HG03025 (cell line): ENCODE measurements around the gene LIME1.

ENCODE experiments used
- ATAC-seq: cut with Tn5 transposase; IDR thresholded peaks from one replicate; pipeline ENCODE4 v1.9.1; 2021; ENCODE audit warnings: mild to moderate bottlenecking, moderate library complexity; ENCODE audit not compliant: unreplicated experiment, low FRiP score

Gene LIME1, protein sequence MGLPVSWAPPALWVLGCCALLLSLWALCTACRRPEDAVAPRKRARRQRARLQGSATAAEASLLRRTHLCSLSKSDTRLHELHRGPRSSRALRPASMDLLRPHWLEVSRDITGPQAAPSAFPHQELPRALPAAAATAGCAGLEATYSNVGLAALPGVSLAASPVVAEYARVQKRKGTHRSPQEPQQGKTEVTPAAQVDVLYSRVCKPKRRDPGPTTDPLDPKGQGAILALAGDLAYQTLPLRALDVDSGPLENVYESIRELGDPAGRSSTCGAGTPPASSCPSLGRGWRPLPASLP

DNA sequence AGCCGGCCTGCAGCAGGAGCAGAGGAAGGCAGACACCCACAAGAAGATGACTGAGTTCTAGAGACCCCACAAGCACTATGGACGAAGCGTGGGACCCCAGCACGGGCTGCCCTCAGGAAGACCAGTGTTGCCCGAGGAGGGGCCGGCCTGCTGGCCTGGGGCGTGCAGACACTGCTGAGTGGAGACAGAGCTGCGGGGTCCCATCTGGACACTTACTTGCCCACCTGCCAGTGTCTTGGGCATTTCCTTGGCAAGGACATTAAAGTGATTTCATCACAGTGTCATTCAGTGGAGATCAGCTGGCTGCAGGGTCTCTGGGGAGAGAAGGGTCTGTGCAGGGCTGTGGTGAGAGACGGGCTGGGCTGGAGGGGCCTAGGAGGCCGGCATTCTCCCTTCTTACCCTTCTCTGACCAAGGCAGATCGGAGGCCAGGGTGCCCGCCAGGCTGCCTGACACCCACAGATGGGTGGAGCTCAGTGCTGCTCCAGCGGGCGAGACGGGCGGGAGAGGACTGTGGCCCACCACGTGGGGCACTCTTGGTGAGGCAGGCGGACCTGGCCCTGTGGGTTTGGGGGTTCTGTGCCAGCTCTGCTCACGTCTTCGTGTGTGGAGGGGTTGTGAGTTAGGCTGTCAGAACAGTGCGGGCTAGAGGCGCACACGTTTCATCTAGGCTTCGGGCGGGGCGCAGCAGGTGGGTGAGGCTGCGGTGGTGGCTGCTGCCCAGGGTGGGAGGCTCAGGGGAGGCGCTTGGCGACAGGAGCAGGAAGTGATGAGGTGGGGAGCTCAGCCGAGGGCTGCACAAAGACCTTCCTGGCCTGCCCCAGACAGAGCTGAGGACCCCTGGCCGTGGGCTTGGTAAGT, at the start of gene LIME1:
Gene LIME1 (plus strand): TSS at position 806 of the 860 bp plus-strand sequence. CDS start 886 bp downstream, outside the sequence.
- no peak for ATAC-seq

DNA sequence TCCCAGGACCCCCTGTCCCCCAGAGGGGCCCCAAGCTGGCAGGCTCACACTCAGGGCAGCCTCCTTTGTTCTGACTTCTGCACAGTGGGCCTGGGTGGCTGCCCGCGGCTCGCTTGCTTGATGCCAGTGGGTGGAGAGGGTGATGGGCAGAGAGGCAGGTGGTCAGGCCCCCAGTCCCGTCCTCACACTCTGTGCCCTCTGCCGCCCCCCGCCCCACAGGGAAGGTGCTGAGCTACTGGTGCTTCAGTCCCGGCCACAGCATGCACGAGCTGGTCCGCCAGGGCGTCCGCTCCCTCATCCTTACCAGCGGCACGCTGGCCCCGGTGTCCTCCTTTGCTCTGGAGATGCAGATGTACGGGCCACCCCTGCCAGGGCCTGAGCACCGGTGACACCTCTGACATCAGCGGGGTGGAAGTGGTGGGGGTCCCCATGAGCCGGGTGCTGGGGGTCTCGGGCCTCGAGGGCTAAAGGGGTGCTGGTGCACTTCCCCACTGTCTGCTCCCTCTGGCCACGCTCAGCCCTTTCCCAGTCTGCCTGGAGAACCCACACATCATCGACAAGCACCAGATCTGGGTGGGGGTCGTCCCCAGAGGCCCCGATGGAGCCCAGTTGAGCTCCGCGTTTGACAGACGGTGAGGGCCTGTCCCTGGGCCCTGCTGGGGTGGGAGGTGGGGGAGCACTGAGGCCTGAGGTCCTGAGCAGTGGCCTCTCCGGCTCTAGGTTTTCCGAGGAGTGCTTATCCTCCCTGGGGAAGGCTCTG, 48.9 kb upstream of the LIME1 start:
- no peak for ATAC-seq

DNA sequence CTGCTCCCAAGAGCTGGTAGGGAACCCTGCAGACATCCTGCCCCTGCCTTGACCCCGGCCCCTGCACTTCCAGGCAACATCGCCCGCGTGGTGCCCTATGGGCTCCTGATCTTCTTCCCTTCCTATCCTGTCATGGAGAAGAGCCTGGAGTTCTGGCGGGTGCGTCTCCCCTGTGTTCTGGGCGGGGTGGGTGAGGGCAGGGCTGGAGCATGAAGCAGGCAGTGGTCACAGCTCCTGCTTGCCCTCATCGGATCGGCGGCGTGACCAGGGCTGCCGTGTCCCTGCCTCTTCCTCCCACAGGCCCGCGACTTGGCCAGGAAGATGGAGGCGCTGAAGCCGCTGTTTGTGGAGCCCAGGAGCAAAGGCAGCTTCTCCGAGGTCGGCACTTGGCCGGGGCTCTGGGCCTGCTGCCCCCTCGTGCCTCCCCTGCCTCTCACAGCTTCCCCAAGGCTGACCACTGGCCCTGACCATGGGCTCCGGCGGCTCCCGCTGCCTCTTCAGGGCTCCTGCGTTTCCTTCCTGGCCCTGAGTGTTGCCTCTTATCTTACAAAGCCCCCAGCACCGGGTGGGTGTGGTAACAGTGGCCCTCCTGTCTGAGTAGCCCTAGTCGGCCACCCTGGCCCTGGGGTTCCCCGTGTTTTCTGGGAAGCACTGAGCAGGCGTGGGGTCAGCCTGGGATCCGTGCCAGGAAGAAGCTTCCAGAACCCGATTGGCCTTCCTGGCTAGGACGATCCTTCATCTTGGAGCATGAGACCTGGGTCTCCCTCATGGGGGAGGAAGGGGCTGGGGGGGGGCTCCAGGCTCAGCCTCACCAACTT, 48.0 kb upstream of the LIME1 start:
- no peak for ATAC-seq

DNA sequence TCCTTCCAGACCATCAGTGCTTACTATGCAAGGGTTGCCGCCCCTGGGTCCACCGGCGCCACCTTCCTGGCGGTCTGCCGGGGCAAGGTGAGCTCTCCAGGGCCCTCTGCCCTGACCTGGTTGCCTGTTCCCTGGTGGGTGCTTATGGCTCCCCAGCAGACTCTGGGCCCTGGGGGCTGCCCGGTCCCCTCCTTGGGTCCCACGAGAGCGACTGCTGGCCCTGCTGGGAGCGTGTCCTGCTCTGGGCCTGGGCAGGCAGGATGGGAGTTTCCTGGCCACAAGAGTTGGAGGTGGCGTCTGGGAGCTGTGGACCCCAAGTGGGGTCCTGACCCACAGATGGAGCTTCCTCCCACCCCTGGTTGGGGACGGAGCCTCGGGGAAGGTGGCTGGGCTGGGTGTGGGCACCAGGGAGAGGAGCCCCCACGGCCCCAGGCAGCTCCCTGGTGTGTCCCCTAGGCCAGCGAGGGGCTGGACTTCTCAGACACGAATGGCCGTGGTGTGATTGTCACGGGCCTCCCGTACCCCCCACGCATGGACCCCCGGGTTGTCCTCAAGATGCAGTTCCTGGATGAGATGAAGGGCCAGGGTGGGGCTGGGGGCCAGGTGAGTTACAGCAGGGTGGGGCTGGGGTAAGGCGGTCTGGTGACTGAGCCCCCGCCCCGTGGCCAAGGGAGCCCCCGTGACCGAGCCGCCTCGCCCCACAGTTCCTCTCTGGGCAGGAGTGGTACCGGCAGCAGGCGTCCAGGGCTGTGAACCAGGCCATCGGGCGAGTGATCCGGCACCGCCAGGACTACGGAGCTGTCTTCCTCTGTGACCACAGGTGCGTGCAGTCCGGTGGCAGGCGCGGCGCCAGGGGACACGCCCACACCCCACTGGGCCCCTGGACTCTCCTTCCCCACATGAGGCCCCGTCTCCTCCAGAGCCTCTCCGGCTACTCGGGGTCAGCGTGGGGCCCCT, 47.1 kb upstream of the LIME1 start:
- no peak for ATAC-seq

DNA sequence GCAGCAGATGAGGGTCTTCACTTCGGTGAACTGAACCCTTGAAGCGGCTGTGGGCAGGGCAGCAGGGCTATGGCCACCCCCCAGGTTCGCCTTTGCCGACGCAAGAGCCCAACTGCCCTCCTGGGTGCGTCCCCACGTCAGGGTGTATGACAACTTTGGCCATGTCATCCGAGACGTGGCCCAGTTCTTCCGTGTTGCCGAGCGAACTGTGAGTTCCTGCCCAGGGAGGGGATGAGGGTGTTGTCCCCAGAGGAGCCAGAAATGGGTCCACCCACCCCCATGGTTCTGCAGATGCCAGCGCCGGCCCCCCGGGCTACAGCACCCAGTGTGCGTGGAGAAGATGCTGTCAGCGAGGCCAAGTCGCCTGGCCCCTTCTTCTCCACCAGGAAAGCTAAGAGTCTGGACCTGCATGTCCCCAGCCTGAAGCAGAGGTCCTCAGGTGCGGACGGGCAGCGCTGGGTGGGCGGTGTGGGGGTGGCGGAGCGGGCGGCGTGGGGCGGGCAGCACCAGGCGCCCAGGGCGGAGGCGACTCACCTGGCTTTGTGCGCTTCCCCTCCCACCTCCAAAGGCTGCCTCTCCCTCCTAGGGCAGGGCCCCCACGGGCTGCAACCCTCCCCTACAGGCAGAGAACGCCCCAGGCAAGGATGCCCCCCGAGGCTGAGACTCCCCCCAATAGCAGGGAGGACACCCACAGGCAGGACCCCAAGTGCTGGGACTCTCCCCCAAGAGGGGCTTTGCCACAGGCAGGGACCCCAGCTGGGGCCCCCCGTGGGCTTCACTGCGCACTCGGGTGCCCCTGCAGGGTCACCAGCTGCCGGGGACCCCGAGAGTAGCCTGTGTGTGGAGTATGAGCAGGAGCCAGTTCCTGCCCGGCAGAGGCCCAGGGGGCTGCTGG, 46.2 kb upstream of the LIME1 start:
- no peak for ATAC-seq

DNA sequence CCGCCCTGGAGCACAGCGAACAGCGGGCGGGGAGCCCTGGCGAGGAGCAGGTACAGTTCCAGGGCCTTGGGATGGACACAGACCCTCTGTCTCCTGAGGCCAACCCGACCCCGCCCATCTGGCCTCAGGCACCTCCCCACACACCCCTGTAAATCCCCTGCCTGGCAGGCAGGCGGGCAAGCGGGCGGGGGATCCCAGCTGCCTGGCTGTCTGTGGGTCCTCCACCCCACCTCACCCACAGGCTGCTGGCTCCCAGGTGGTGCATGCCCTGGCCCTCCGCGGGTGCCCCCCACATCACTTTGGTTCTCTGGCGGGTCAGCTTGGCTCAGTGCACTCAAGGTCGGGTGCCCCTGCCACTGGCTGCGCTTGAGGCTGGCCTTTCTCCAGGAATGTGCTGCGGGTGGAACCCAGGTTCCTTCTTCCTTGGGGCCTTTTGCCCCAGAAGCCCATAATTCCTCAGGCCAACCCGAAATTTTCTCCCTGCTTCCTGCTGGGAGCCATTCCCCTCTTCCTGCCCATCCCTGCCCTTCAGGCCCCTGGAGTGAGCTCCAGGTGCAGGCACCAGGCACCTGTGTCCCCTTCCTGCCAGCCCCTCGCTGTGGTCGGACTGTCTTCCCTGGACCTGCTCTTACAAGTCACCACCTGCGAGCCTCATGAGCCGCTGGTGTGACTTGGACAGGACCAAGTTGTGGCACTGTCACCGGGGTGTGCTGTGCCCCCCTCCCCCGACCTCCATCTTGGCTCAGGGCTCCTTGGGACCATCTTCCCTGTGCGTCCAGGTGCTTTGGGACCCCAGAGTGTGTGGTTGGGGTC, 45.4 kb upstream of the LIME1 start:
- ATAC-seq = no peak

DNA sequence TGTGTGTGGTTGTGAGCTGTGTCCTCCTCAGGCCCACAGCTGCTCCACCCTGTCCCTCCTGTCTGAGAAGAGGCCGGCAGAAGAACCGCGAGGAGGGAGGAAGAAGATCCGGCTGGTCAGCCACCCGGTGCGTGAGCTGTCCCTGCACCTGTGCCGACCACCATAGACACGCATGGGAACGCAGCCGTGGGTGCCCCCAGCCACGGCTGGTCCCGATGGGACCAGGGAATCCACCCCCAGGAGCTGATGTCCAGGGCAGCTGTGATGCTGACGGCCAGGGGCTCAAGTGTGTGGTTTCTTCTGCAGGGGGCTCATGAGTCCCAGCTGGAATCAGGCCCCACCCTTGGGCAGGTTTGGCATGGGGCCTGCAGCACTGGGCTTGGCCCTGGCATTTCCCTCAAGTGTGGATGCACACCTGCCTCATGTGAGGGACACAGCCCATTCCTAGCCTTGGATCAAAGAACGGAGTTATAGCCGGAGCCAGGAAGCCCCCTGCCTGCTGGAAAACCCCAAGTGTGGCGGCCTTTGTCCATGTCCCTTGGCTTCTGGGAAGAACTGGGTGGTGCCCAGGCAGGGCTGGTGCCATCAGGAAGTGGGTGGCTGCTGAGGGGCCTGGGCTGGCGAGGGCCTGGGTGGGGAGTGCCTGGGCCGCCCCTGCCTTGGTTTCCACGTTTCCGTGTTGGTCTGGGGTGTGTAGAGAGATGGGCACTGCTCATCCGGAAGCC, 44.6 kb upstream of the LIME1 start:
- ATAC-seq = no peak

DNA sequence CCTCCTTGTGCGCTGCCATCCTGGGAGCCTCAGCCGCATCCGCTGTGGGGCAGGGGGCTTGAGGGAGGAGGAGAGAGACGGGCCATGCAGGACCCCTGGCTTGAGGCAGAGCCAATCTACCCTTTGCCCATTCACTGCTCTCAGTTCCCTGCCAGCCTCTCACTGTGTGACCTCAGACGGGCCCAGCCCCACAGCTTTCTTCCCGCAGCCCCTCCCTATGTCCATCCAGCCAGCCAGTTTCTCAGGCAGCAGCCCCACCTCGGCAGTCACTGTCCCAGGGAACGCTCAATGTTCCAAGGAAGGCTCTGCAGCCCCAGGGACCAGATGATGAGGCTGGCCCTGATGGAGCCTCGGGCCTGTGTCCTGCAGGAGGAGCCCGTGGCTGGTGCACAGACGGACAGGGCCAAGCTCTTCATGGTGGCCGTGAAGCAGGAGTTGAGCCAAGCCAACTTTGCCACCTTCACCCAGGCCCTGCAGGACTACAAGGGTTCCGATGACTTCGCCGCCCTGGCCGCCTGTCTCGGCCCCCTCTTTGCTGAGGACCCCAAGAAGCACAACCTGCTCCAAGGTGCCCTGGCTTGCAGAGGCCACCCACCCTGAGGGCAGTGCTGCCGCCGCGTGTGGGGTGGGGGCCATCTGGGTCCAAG, 43.9 kb upstream of the LIME1 start:
- no peak for ATAC-seq

DNA sequence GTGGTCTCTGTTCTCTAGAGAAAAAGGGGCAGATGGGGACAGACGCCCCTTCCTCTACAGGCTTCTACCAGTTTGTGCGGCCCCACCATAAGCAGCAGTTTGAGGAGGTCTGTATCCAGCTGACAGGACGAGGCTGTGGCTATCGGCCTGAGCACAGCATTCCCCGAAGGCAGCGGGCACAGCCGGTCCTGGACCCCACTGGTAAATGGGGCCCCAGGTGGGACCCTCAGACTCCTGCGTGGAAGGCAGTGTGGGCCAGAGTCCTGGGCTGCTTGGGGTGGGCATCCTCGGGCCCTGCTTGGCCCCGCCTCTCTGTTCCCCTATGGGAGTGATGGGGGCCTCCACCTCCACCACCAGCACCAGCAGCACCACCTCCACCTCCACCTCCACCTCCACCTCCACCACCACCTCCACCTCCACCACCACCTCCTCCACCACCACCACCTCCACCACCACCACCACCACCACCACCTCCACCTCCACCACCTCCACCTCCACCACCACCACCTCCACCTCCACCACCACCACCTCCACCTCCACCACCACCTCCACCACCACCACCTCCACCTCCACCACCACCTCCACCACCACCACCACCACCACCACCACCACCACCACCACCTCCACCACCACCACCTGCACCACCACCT, 43.3 kb upstream of the LIME1 start:
- ATAC-seq = no peak

DNA sequence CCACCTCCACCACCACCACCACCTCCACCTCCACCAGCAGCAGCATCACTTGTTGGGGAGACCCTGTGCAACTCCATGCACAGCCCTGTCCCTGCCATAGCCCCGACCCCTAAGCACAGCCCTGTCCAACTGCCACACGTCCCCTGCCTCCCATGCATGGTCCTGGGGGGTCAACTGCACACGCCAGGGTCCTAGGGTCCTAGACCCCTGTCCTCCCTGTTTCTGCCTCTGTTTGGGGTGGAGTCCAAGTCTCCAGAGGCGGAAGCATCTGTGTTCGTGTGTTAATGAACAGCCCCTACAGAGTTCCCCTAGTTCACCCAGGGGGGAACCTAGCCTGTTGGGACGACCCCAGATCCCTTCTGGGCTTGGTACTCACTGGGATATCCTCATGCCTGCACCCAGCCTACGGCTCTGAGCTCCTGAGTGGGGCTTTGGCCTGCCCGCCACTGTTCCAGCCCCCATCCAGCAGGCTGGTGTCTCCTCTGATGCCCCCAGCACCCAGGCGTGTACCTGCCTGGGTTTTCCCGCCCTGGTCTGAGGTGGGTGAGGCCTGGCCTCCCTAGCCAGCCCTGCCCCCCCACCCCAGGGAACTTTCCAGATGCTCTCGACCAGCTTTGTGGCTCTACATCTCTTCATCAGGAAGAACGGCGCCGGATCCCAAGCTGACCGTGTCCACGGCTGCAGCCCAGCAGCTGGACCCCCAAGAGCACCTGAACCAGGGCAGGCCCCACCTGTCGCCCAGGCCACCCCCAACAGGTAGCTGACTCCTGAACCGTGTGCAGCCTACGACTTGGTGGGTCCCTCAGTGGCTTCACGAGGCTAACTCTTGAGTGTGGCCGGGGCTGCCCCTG, 42.5 kb upstream of the LIME1 start:
- ATAC-seq = no peak

DNA sequence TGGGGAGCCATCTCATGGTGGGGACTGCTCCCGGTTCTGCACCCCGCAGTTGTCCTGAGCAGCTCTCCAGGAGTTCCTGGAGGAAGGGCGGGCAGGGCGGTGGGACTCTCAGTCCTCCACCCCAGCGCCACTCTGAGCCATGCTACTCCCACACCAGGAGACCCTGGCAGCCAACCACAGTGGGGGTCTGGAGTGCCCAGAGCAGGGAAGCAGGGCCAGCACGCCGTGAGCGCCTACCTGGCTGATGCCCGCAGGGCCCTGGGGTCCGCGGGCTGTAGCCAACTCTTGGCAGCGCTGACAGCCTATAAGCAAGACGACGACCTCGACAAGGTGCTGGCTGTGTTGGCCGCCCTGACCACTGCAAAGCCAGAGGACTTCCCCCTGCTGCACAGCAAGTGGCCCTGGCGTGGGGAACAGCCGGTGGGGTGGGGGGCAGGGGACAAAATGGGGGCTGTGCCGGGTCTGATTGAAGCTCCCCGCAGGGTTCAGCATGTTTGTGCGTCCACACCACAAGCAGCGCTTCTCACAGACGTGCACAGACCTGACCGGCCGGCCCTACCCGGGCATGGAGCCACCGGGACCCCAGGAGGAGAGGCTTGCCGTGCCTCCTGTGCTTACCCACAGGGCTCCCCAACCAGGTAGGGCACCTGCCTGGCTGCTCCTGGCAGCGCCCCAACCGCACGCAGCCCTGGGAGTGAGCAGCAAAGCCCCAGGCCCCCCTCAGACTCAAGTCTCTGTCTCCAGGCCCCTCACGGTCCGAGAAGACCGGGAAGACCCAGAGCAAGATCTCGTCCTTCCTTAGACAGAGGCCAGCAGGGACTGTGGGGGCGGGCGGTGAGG, 41.7 kb upstream of the LIME1 start:
- no peak for ATAC-seq

DNA sequence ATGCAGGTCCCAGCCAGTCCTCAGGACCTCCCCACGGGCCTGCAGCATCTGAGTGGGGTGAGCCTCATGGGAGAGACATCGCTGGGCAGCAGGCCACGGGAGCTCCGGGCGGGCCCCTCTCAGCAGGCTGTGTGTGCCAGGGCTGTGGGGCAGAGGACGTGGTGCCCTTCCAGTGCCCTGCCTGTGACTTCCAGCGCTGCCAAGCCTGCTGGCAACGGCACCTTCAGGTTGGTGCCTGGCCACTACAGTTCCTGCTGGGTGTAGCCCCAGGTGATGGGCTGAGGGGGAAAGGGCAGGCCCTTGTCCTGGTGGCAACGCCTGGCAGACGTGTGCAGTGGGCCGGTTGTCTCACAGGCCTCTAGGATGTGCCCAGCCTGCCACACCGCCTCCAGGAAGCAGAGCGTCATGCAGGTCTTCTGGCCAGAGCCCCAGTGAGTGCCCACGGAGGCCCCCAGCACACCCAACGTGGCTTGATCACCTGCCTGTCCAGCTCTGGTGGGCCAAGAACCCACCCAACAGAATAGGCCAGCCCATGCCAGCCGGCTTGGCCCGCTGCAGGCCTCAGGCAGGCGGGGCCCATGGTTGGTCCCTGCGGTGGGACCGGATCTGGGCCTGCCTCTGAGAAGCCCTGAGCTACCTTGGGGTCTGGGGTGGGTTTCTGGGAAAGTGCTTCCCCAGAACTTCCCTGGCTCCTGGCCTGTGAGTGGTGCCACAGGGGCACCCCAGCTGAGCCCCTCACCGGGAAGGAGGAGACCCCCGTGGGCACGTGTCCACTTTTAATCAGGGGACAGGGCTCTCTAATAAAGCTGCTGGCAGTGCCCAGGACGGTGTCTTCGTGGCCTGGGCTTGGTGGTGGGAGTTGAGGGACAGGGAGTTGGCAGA, 40.8 kb upstream of the LIME1 start:
- ATAC-seq = no peak

DNA sequence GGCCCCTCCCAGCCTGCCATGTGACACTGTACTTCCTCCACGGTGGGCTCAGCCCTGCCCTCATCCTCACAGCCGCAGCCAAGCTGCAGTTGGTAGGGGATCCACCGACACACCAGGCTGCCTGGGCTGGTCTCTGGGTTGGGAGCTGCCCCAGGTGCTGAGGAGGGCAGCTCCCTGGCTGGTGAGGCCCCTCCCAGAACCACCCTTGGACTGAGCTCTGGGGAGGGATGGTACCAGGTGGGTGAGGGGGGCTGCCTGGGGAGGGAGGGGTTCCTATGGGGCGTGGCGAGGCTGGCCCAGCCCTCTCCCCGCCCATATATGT, 40.2 kb upstream of the LIME1 start:
- no peak for ATAC-seq
